Keratinocyte (primary cell): ENCODE measurements around the gene CUX1. TPM values are rescaled to one million over a fixed set of nuclear protein-coding genes. Genes with fewer than 3 reads are reported as not detected.

ENCODE experiments used
- DNase-seq: peaks from one replicate; pipeline ENCODE4 v3.0.0-alpha.2; 2011; ENCODE audit warnings: low read depth, missing footprints, low spot score
- FAIRE-seq: peaks from 2 replicates; lab custom pipeline; 2011; peaks lifted over from hg19 to GRCh38; lab: Jason Lieb, UNC
- H2AFZ ChIP-seq: 2 replicates; pipeline ENCODE4 v1.6.0; 2012; ENCODE audit warnings: low read length, control low read depth, inconsistent platforms; ENCODE audit not compliant: control insufficient read depth
- H3K27ac ChIP-seq: 2 replicates; pipeline ENCODE4 v1.5.1; 2011; ENCODE audit warnings: low read length; ENCODE audit not compliant: control insufficient read depth, insufficient read depth
- H3K27me3 ChIP-seq: 3 replicates; pipeline ENCODE4 v1.6.0; 2011; ENCODE audit warnings: low read length; ENCODE audit not compliant: control insufficient read depth, insufficient read depth; ENCODE audit errors: extremely low read depth
- H3K36me3 ChIP-seq, 2 experiments: 2 replicates in 1 of 2; 3 replicates in 1 of 2; pipeline ENCODE4 v1.5.1; 2011; ENCODE audit warnings: low read length in 2 of 2, mild to moderate bottlenecking in 1 of 2; ENCODE audit not compliant: control insufficient read depth in 2 of 2, insufficient read depth in 2 of 2; ENCODE audit errors: extremely low read depth in 1 of 2
- H3K4me1 ChIP-seq: 3 replicates; pipeline ENCODE4 v1.5.1; 2011; ENCODE audit warnings: low read length; ENCODE audit not compliant: control insufficient read depth, insufficient read depth; ENCODE audit errors: extremely low read depth
- H3K4me2 ChIP-seq: 3 replicates; pipeline ENCODE4 v1.6.0; 2011; ENCODE audit warnings: low read depth, low read length; ENCODE audit not compliant: control insufficient read depth, insufficient read depth; ENCODE audit errors: extremely low read depth
- H3K4me3 ChIP-seq, 3 experiments: fragments of 200-600 bp in 1 of 3; sonication (generic) in 1 of 3; 2 replicates in 2 of 3; 3 replicates in 1 of 3; pipeline ENCODE4 v1.5.1; 2011 to 2016; ENCODE audit warnings: low read length in 3 of 3, mild to moderate bottlenecking in 3 of 3, control low read depth in 2 of 3, inconsistent platforms in 1 of 3, low read depth in 1 of 3, mixed read lengths in 1 of 3, mixed run types in 1 of 3, moderate library complexity in 1 of 3; ENCODE audit not compliant: control insufficient read depth in 2 of 3, insufficient read depth in 2 of 3; ENCODE audit errors: extremely low read depth in 1 of 3
- H3K79me2 ChIP-seq: 2 replicates; pipeline ENCODE4 v1.6.0; 2012; ENCODE audit warnings: low read length; ENCODE audit not compliant: control insufficient read depth, insufficient read depth
- H3K9ac ChIP-seq: 3 replicates; pipeline ENCODE4 v1.6.0; 2011; ENCODE audit warnings: low read length; ENCODE audit not compliant: control insufficient read depth, insufficient read depth; ENCODE audit errors: extremely low read depth
- H3K9me1 ChIP-seq: 3 replicates; pipeline ENCODE4 v1.6.0; 2011; ENCODE audit warnings: low read length; ENCODE audit not compliant: control insufficient read depth, insufficient read depth; ENCODE audit errors: extremely low read depth
- H3K9me3 ChIP-seq: 2 replicates; pipeline ENCODE4 v1.5.1; 2012; ENCODE audit warnings: low read depth, low read length; ENCODE audit not compliant: control insufficient read depth
- H4K20me1 ChIP-seq: 3 replicates; pipeline ENCODE4 v1.6.0; 2011; ENCODE audit warnings: low read length; ENCODE audit not compliant: control insufficient read depth, insufficient read depth; ENCODE audit errors: extremely low read depth
- CTCF ChIP-seq, 3 experiments: IDR thresholded peaks in 1 of 3; conservative IDR thresholded peaks in 1 of 3; optimal IDR thresholded peaks in 1 of 3; 2 replicates in 2 of 3; 3 replicates in 1 of 3; pipeline versions ENCODE3 to v1.5.1; 2011; ENCODE audit warnings: low read length in 3 of 3, mild to moderate bottlenecking in 3 of 3, moderate library complexity in 2 of 3, control low read depth in 1 of 3, inconsistent platforms in 1 of 3; ENCODE audit not compliant: insufficient read depth in 2 of 3; ENCODE audit errors: extremely low read depth in 1 of 3
- EZH2 ChIP-seq: IDR thresholded peaks from one replicate; pipeline ENCODE4 v1.6.1; 2012; ENCODE audit warnings: inconsistent platforms, mild to moderate bottlenecking, low read length, moderate library complexity
- dilution Hi-C: fragments of 300-500 bp; cut with MboI; formaldehyde crosslinking; loops from one replicate; pipeline ENCODE4 v1.7.0; 2020; ENCODE audit warnings: low sequenced_read_pairs; ENCODE audit not compliant: extremely low pct_ligation_motif_present
- polyA plus RNA-seq, 5 experiments: library from polyadenylated mRNA; depleted of rRNA in 3 of 5; stranded (reverse) in 3 of 5; stranded (forward) in 1 of 5; unstranded in 1 of 5; fragments of >200 nt; gene quantifications; 1 replicate in 1 of 5; 2 replicates in 3 of 5; 3 replicates in 1 of 5; pipeline versions ENCODE4 v1.2.1 to v1.2.3, GENCODE V29; 2011 to 2012; ENCODE audit warnings: missing spikeins in 2 of 5, low read depth in 1 of 5, low replicate concordance in 1 of 5

Gene CUX1
- polyA plus RNA-seq, 1 donor (not counting 4 experiments of a cell fraction or from before 2014, with no cell fraction given) = 18.3 TPM

GRCh38 chr7:102148799-102149198 is 331.4 kb downstream of the CUX1 start:
- Histone ChIP-seq H3K4me2 (no peak overlapping the region), H2AFZ (no peak overlapping the region), H3K79me2 (no peaks in the 10 kb centered on the region), H3K9me1 (no peaks in the 10 kb centered on the region), H3K9me3 (no peaks in the 10 kb centered on the region), H3K27ac (no peak overlapping the region), H3K27me3 (no peaks in the 10 kb centered on the region), H3K4me3 (no peak overlapping the region), H4K20me1 (no peaks in the 10 kb centered on the region), H3K36me3 (no peaks in the 10 kb centered on the region), H3K4me1 (peaks cover 28% of the 10 kb centered on the region), H3K9ac (no peak overlapping the region)
- DNase-seq (no peak), FAIRE-seq (no peak)
- TF ChIP-seq CTCF (optimal IDR thresholded peaks at IDR 0.05 in 1 of 3, IDR thresholded peaks at IDR 0.05 in 1 of 3, conservative IDR thresholded peaks at IDR 0.05 in 1 of 3; ENCODE audit: extremely low read depth in 1 of 3, insufficient read depth in 2 of 3, low read length in 3 of 3) = no peak
- no peak for TF ChIP-seq EZH2
- dilution Hi-C loops = no loop called here

GRCh38 chr7:102149416-102149815 is 332.0 kb downstream of the CUX1 start:
- Histone ChIP-seq H3K27ac (no peak overlapping the region), H3K9me3 (no peaks in the 10 kb centered on the region), H3K4me2 (no peak overlapping the region), H3K36me3 (no peaks in the 10 kb centered on the region), H2AFZ (no peak overlapping the region), H3K9me1 (no peaks in the 10 kb centered on the region), H3K79me2 (no peaks in the 10 kb centered on the region), H3K4me3 (no peak overlapping the region), H4K20me1 (no peaks in the 10 kb centered on the region), H3K9ac (no peak overlapping the region), H3K27me3 (no peaks in the 10 kb centered on the region), H3K4me1 (peaks cover 31% of the 10 kb centered on the region)
- DNase-seq = no peak
- dilution Hi-C loops = no loop called here
- TF ChIP-seq CTCF (optimal IDR thresholded peaks at IDR 0.05 in 1 of 3, IDR thresholded peaks at IDR 0.05 in 1 of 3, conservative IDR thresholded peaks at IDR 0.05 in 1 of 3; ENCODE audit: extremely low read depth in 1 of 3, insufficient read depth in 2 of 3, low read length in 3 of 3) (no peak), EZH2 (no peak)
- no peak for FAIRE-seq
